Trophoblast cell (in vitro differentiated cells and primary cell): Measurements from ENCODE around the gene PHAX.
"Not testable (repeated sequence)": the region's sequence is repeated elsewhere in the genome, so short reads cannot be mapped to it uniquely, and the experiment has no call there.

Experiments
- DNase-seq, 2 donors: peaks; one replicate each; pipeline ENCODE4 v3.0.0-alpha.2; 2016
- H2AFZ ChIP-seq: 2 replicates; pipeline ENCODE4 v1.6.1; 2013; ENCODE audit warnings: low read length, moderate library complexity, mild to moderate bottlenecking; ENCODE audit not compliant: insufficient read depth, poor library complexity
- H2AK5ac ChIP-seq: 2 replicates; pipeline ENCODE4 v1.6.1; 2013; ENCODE audit warnings: mild to moderate bottlenecking, low read length
- H2BK120ac ChIP-seq: 2 replicates; pipeline ENCODE4 v1.6.1; 2013; ENCODE audit warnings: low read length, mild to moderate bottlenecking, moderate library complexity; ENCODE audit not compliant: insufficient read depth, poor library complexity
- H2BK12ac ChIP-seq: 2 replicates; pipeline ENCODE4 v1.6.1; 2013; ENCODE audit warnings: mild to moderate bottlenecking, low read length, moderate library complexity
- H2BK5ac ChIP-seq: 2 replicates; pipeline ENCODE4 v1.6.1; 2013; ENCODE audit warnings: low read length, low read depth, moderate library complexity, mild to moderate bottlenecking; ENCODE audit not compliant: poor library complexity
- H3K14ac ChIP-seq: 2 replicates; pipeline ENCODE4 v1.6.1; 2013; ENCODE audit warnings: mild to moderate bottlenecking, low read length
- H3K18ac ChIP-seq: 2 replicates; pipeline ENCODE4 v1.6.1; 2013; ENCODE audit warnings: mild to moderate bottlenecking, low read length
- H3K23ac ChIP-seq: 2 replicates; pipeline ENCODE4 v1.6.1; 2013; ENCODE audit warnings: low read length
- H3K27ac ChIP-seq: 2 replicates; pipeline ENCODE4 v1.5.1; 2013; ENCODE audit warnings: low read depth, mild to moderate bottlenecking, inconsistent platforms, low read length, moderate library complexity
- H3K27me3 ChIP-seq: 2 replicates; pipeline ENCODE4 v1.6.1; 2013; ENCODE audit warnings: inconsistent platforms, mild to moderate bottlenecking, low read length, moderate library complexity; ENCODE audit not compliant: insufficient read depth
- H3K36me3 ChIP-seq, 2 experiments: 1 replicate in 1 of 2; 2 replicates in 1 of 2; pipeline ENCODE4 v1.6.1; 2013; ENCODE audit warnings: low read length in 2 of 2, mild to moderate bottlenecking in 2 of 2, moderate library complexity in 1 of 2; ENCODE audit not compliant: insufficient read depth in 2 of 2, control insufficient read depth in 1 of 2
- H3K4ac ChIP-seq: 2 replicates; pipeline ENCODE4 v1.6.1; 2013; ENCODE audit warnings: low read depth, mild to moderate bottlenecking, low read length, moderate library complexity
- H3K4me1 ChIP-seq, 2 experiments: 1 replicate in 1 of 2; 2 replicates in 1 of 2; pipeline ENCODE4 v1.6.1; 2013; ENCODE audit warnings: low read length in 2 of 2, mild to moderate bottlenecking in 2 of 2, moderate library complexity in 1 of 2; ENCODE audit not compliant: insufficient read depth in 2 of 2, control insufficient read depth in 1 of 2
- H3K4me2 ChIP-seq: 2 replicates; pipeline ENCODE4 v1.6.1; 2013; ENCODE audit warnings: inconsistent platforms, mild to moderate bottlenecking, low read length, moderate library complexity
- H3K4me3 ChIP-seq: 2 replicates; pipeline ENCODE4 v1.5.1; 2013; ENCODE audit warnings: mild to moderate bottlenecking, low read depth, low read length, inconsistent platforms
- H3K79me1 ChIP-seq: one replicate; pipeline ENCODE4 v1.6.1; 2013; ENCODE audit warnings: low read length
- H3K79me2 ChIP-seq: 2 replicates; pipeline ENCODE4 v1.6.1; 2013; ENCODE audit warnings: low read length, mild to moderate bottlenecking; ENCODE audit not compliant: control insufficient read depth, insufficient read depth, poor library complexity
- H3K9ac ChIP-seq: 2 replicates; pipeline ENCODE4 v1.6.1; 2013; ENCODE audit warnings: mild to moderate bottlenecking, low read length
- H3K9me3 ChIP-seq: 2 replicates; pipeline ENCODE4 v1.6.1; 2013; ENCODE audit warnings: low read depth, mild to moderate bottlenecking, control low read depth, inconsistent platforms, low read length; ENCODE audit not compliant: insufficient read depth
- H4K12ac ChIP-seq: 2 replicates; pipeline ENCODE4 v1.6.1; 2013; ENCODE audit warnings: low read depth, mild to moderate bottlenecking, low read length, moderate library complexity
- H4K8ac ChIP-seq: 2 replicates; pipeline ENCODE4 v1.6.1; 2013; ENCODE audit warnings: low read depth, mild to moderate bottlenecking, low read length, moderate library complexity
- H4K91ac ChIP-seq: one replicate; pipeline ENCODE4 v1.6.1; 2013; ENCODE audit warnings: low read depth, mild to moderate bottlenecking, low read length, moderate library complexity
- WGBS: extraction: QIAGEN DNeasy Blood & Tissue Kit; methylation state at CpG from one replicate; pipeline ENCODE4 v1.1.7; 2013; ENCODE audit warnings: missing lambda C conversion rate; ENCODE audit not compliant: insufficient read length, insufficient coverage; ENCODE audit errors: extremely low coverage; 5-methylcytosine and 5-hydroxymethylcytosine counted together

PHAX gene

DNA sequence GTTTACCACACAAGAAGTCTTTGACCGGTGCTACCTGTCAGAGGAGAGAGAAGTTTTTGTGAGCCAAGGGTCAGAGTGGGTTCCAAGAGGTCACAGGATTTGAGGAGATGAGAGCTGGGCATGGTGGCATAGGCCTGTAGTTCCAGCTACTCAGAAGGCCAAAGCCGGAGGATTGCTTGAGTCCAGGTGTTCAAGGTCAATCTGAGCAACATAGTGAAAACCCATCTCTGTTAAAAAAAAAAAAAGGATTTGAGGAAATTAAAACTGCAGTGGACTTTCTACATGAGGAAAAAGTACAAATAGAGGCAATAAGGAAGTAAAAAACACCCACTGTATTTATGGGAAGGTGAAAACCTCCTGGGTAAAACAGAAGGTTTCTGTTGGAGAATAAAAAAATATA lies 63.8 kb downstream of the PHAX start:
- no peak overlapping the region for H3K27ac ChIP-seq
- H2BK12ac ChIP-seq = no peak overlapping the region
- no peak overlapping the region for H2BK5ac ChIP-seq
- no peaks in the 10 kb centered on the region for H3K4me1 ChIP-seq
- no peak overlapping the region for H3K4me2 ChIP-seq
- no peak overlapping the region for H2BK120ac ChIP-seq
- H2AFZ ChIP-seq = no peak overlapping the region
- no peaks in the 10 kb centered on the region for H3K27me3 ChIP-seq
- H3K36me3 ChIP-seq = no peaks in the 10 kb centered on the region
- no peak overlapping the region for H4K12ac ChIP-seq
- peaks cover 2% of the 10 kb centered on the region for H3K9me3 ChIP-seq
- no peak overlapping the region for H3K18ac ChIP-seq
- WGBS = no CpG with 5 or more reads among the region's 2 CpGs
- H4K8ac ChIP-seq = no peak overlapping the region
- H3K14ac ChIP-seq = no peak overlapping the region
- H3K79me1 ChIP-seq = no peaks in the 10 kb centered on the region
- no peak for DNase-seq
- H3K4me3 ChIP-seq = no peak overlapping the region
- no peak overlapping the region for H4K91ac ChIP-seq
- H3K9ac ChIP-seq = no peak overlapping the region
- H3K79me2 ChIP-seq = no peaks in the 10 kb centered on the region
- no peak overlapping the region for H3K23ac ChIP-seq
- no peak overlapping the region for H3K4ac ChIP-seq
- H2AK5ac ChIP-seq = no peak overlapping the region

DNA sequence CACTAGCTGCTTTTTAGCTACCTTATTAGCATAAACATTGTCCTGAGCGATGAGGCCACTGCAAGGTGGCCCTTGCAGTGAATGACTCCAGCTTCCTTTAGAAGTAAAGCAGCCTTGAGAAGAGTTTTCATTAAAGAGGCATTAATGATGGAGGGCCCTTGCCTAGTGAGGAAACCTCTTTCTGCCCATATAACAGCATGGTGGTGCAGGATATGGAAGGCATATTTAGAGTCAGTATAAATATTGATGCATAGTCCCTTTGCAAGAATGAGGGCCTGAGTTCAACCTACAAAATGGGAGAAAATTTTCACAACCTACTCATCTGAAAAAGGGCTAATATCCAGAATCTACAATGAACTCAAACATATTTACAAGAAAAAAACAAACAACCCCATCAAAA lies 69.4 kb downstream of the PHAX start:
- H2BK120ac ChIP-seq, H3K79me1 ChIP-seq, H3K18ac ChIP-seq, H3K27ac ChIP-seq, H3K4ac ChIP-seq, H3K9ac ChIP-seq, H3K79me2 ChIP-seq, DNase-seq, H3K4me1 ChIP-seq, H4K8ac ChIP-seq, H3K14ac ChIP-seq, H4K91ac ChIP-seq, H3K36me3 ChIP-seq, H3K9me3 ChIP-seq, H3K23ac ChIP-seq, H4K12ac ChIP-seq, H3K27me3 ChIP-seq, H2AK5ac ChIP-seq, H3K4me3 ChIP-seq, H3K4me2 ChIP-seq, H2AFZ ChIP-seq, H2BK12ac ChIP-seq, H2BK5ac ChIP-seq: not testable (repeated sequence)
- WGBS = no CpG with 5 or more reads among the region's 1 CpG

DNA sequence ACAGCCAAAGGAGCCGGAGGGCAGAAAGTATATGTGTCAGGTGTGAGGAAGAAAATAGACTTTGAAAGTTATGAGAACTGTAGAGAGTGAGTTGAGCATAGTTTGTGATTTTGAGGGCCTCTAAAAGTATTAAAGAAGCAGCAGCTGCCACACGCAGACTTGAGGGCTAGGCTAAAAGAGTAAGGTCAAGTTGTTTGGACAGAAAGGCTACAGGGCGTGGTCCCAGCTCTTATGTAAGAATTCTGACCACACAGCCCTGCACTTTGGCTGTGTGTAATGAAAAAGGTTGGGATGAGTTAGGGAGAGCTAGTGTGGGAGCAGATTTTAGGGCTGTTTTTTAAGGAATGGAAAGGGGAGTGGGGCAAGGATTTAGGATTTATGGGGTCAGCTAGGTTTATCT lies 70.9 kb downstream of the PHAX start:
- not testable (repeated sequence) for H3K27me3 ChIP-seq, H4K12ac ChIP-seq, H3K4ac ChIP-seq, H2AFZ ChIP-seq, H2AK5ac ChIP-seq, DNase-seq, H2BK12ac ChIP-seq, H3K18ac ChIP-seq, H3K4me2 ChIP-seq, H3K9me3 ChIP-seq, H2BK120ac ChIP-seq, H3K79me2 ChIP-seq, H3K9ac ChIP-seq, H3K79me1 ChIP-seq, H3K36me3 ChIP-seq, H2BK5ac ChIP-seq, H3K27ac ChIP-seq, H4K91ac ChIP-seq, H4K8ac ChIP-seq, H3K14ac ChIP-seq, H3K23ac ChIP-seq, H3K4me3 ChIP-seq, H3K4me1 ChIP-seq
- whole genome bisulfite sequencing = no CpG with 5 or more reads among the region's 3 CpGs

DNA sequence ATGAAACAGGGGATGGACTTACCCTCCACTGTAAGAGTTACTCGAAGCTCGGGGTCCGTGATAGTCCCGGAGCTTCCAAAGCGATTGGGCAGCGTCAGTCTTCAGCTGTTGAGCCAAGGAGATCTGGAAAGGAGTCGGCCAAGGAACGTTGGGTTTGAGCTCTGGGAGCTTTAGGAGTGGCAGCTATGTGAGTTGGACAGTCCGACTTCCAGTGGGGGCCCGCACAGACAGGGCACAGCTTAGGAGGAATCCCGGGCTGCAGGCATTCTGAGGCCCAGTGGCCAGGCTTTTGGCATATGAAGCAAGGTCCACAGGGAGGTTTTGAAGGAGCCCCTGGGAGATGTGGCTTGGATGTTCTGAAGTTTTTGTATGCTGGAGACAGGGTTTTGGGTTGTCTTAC lies 72.7 kb downstream of the PHAX start:
- H3K79me1 ChIP-seq = no peaks in the 10 kb centered on the region
- no peaks in the 10 kb centered on the region for H3K4me1 ChIP-seq
- no peaks in the 10 kb centered on the region for H3K79me2 ChIP-seq
- no CpG with 5 or more reads among the region's 11 CpGs for WGBS
- H3K4me2 ChIP-seq = no peak overlapping the region
- no peak overlapping the region for H3K4me3 ChIP-seq
- no peaks in the 10 kb centered on the region for H3K36me3 ChIP-seq
- H2AFZ ChIP-seq = no peak overlapping the region
- no peak for DNase-seq
- H2AK5ac ChIP-seq = no peak overlapping the region
- no peak overlapping the region for H4K8ac ChIP-seq
- no peaks in the 10 kb centered on the region for H3K27me3 ChIP-seq
- H4K12ac ChIP-seq = no peak overlapping the region
- no peak overlapping the region for H3K4ac ChIP-seq
- no peak overlapping the region for H3K23ac ChIP-seq
- H3K14ac ChIP-seq = no peak overlapping the region
- H3K27ac ChIP-seq = no peak overlapping the region
- H2BK120ac ChIP-seq = no peak overlapping the region
- H3K9ac ChIP-seq = no peak overlapping the region
- no peak overlapping the region for H4K91ac ChIP-seq
- H3K9me3 ChIP-seq = peaks cover 2% of the 10 kb centered on the region
- no peak overlapping the region for H2BK12ac ChIP-seq
- no peak overlapping the region for H3K18ac ChIP-seq
- H2BK5ac ChIP-seq = no peak overlapping the region
